ENCODE results near the gene SPSB4. TPM values are rescaled to one million over a fixed set of nuclear protein-coding genes. Genes with fewer than 3 reads are reported as not detected.

Gene SPSB4
- total and polyA plus RNA-seq, 2 of the 8 experiments (the other 6 are each of a cell fraction or from before 2014, with no cell fraction given), result 15.1 to 17.2 TPM

DNA sequence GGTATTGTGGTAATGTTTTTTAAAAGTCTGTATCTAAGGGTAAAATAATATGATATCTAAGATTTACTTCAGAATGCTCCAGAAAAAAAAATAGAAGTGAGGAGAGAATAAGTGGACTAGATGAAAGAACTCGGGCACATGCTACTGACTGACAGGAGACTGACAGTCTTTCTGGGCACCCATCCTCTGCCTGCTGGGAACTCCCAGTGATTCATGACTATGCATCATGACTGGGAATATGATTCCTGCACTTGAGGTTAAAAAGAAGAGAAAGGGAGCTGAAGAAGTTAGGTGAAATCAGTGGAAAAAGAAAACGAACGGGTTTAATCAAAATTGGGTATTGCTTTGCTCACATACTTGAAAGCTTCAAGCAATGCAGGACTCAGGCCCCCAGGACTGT is 35.7 kb upstream of the SPSB4 start:
- FAIRE-seq (no peak), DNase-seq (ENCODE audit: low read depth in 1 of 2, low spot score in 2 of 2) (no peak)
- Histone ChIP-seq H4K5ac (ENCODE audit: insufficient read length, low read depth, low read length) (no peak overlapping the region), H2AFZ (ENCODE audit: low read length) (no peak overlapping the region), H3K4me1 (replicated peaks in 1 of 4; ENCODE audit: control insufficient read depth in 3 of 4, insufficient read depth in 4 of 4, low read length in 3 of 4) (peaks cover 0 to 11% (median 0%) of the 10 kb centered on the region in 4 experiments; a peak in 2 of 7 replicates), H3K36me3 (ENCODE audit: control insufficient read depth in 2 of 4, insufficient read depth in 4 of 4, low read length in 3 of 4) (no peaks in the 10 kb centered on the region), H3K9me3 (ENCODE audit: insufficient read depth in 2 of 2, low read depth in 1 of 2, low read length in 1 of 2) (no peaks in the 10 kb centered on the region), H2BK20ac (ENCODE audit: low read length) (no peak overlapping the region; the same call in 1 of the 2 replicates), H4K91ac (replicated peaks; ENCODE audit: insufficient read length, low read length) (no peak overlapping the region), H3K56ac (replicated peaks; ENCODE audit: insufficient read length, low read depth, low read length) (no peak overlapping the region), H3K79me2 (ENCODE audit: control insufficient read depth in 1 of 2, insufficient read depth in 2 of 2, low read length in 2 of 2) (no peaks in the 10 kb centered on the region), H2BK120ac (replicated peaks; ENCODE audit: low read depth, low read length) (no peak overlapping the region), H2BK5ac (ENCODE audit: low read depth, low read length) (no peak overlapping the region), H3K4me3 (ENCODE audit: extremely low read depth in 1 of 4, insufficient read depth in 2 of 4, low read depth in 3 of 4, low read length in 4 of 4) (no peak overlapping the region), H3K14ac (ENCODE audit: insufficient read length) (no peak overlapping the region), H3K79me1 (ENCODE audit: low read depth, low read length) (no peaks in the 10 kb centered on the region), H3K23me2 (ENCODE audit: low read depth, low read length) (no peaks in the 10 kb centered on the region), H4K20me1 (replicated peaks in 1 of 2; ENCODE audit: control insufficient read depth in 1 of 2, insufficient read depth in 2 of 2, low read length in 2 of 2) (no peaks in the 10 kb centered on the region), H3K9ac (replicated peaks in 1 of 4; ENCODE audit: extremely low read depth in 1 of 4, low read depth in 3 of 4, low read length in 3 of 4) (no peak overlapping the region), H2AK5ac (ENCODE audit: low read depth, low read length) (no peak overlapping the region), H4K8ac (ENCODE audit: extremely low read depth, insufficient read depth, low read length) (no peak overlapping the region), H2BK15ac (ENCODE audit: low read length) (no peak overlapping the region), H3K4me2 (ENCODE audit: insufficient read depth in 1 of 2, low read depth in 2 of 2, low read length in 2 of 2) (no peak overlapping the region), H2BK12ac (ENCODE audit: low read depth, low read length) (no peak overlapping the region), H3K27me3 (replicated peaks in 1 of 4; ENCODE audit: control insufficient read depth in 3 of 4, extremely low read depth in 1 of 4, insufficient read depth in 3 of 4, low read length in 3 of 4) (peaks cover 0 to 2% (median 0%) of the 10 kb centered on the region in 4 experiments; a peak in 1 of 7 replicates), H3K23ac (ENCODE audit: insufficient read length) (no peak overlapping the region), H3K27ac (ENCODE audit: low read depth, low read length) (no peak overlapping the region), H3K4ac (replicated peaks; ENCODE audit: insufficient read length, low read depth, low read length) (no peak overlapping the region), H3K18ac (ENCODE audit: extremely low read depth, low read length) (no peak overlapping the region)
- ChIA-PET CTCF (ENCODE audit: partially characterized antibody) (interaction anchor here (1.5 to 11.3 kb wide), 7 partner anchors 17 to 167 kb away, joined by 8 to 123 read pairs (median 16); no protein-coding TSS in a partner anchor), POLR2A (ENCODE audit: partially characterized antibody) (no interaction called here)
- 87% methylated on average over 3 of the region's 3 CpGs; no CpG with 5 or more reads in 1 of the 2 experiments for WGBS, 2 experiments (ENCODE audit: extremely low coverage in 1 of 2, insufficient coverage in 1 of 2, insufficient read length in 1 of 2, insufficient replicate concordance in 2 of 2, low coverage in 1 of 2, low lambda C conversion rate in 2 of 2, missing lambda C conversion rate in 1 of 2)
- TF ChIP-seq, protein P1, sequence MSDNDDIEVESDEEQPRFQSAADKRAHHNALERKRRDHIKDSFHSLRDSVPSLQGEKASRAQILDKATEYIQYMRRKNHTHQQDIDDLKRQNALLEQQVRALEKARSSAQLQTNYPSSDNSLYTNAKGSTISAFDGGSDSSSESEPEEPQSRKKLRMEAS (IDR thresholded peaks at IDR 0.05), result no peak
- no peak for TF ChIP-seq KDM5A (IDR thresholded peaks at IDR 0.05; ENCODE audit: low read length)
- no peak for TF ChIP-seq SIN3A (conservative IDR thresholded peaks at IDR 0.05 in 1 of 2, IDR thresholded peaks at IDR 0.05 in 1 of 2; ENCODE audit: low read depth in 1 of 2, low read length in 2 of 2)
- no peak for TF ChIP-seq CHD1 (IDR thresholded peaks at IDR 0.05; ENCODE audit: low read depth, low read length)
- no peak for TF ChIP-seq HDAC2 (IDR thresholded peaks at IDR 0.05; ENCODE audit: borderline replicate concordance in 1 of 2, low read depth in 2 of 2, low read length in 2 of 2)
- TF ChIP-seq, protein P2, sequence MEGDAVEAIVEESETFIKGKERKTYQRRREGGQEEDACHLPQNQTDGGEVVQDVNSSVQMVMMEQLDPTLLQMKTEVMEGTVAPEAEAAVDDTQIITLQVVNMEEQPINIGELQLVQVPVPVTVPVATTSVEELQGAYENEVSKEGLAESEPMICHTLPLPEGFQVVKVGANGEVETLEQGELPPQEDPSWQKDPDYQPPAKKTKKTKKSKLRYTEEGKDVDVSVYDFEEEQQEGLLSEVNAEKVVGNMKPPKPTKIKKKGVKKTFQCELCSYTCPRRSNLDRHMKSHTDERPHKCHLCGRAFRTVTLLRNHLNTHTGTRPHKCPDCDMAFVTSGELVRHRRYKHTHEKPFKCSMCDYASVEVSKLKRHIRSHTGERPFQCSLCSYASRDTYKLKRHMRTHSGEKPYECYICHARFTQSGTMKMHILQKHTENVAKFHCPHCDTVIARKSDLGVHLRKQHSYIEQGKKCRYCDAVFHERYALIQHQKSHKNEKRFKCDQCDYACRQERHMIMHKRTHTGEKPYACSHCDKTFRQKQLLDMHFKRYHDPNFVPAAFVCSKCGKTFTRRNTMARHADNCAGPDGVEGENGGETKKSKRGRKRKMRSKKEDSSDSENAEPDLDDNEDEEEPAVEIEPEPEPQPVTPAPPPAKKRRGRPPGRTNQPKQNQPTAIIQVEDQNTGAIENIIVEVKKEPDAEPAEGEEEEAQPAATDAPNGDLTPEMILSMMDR (IDR thresholded peaks at IDR 0.05; ENCODE audit: control extremely low read depth in 1 of 3, insufficient read depth in 1 of 3, low read depth in 1 of 3, low read length in 3 of 3), result no peak
- TF ChIP-seq ASH2L (IDR thresholded peaks at IDR 0.05; ENCODE audit: low read length), result no peak
- TF ChIP-seq, protein P3, sequence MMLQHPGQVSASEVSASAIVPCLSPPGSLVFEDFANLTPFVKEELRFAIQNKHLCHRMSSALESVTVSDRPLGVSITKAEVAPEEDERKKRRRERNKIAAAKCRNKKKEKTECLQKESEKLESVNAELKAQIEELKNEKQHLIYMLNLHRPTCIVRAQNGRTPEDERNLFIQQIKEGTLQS (IDR thresholded peaks at IDR 0.05; ENCODE audit: insufficient read depth, low read depth, low read length), result no peak
- TF ChIP-seq RNF2 (IDR thresholded peaks at IDR 0.05; ENCODE audit: borderline replicate concordance, low read depth, low read length, missing control alignments, poor library complexity, severe bottlenecking), result no peak

Measured in H1 (cell line).